ENCODE results near the gene CES2.

Gene CES2

GRCh38 chr16:66961065-66961744 lies 25.9 kb downstream of the CES2 start, which contains the start of gene CES3:
CES3 (plus strand) TSS chr16:66961266; CDS start chr16:66961308, 42 bp downstream.
- peak; percentile 67 to 72 for DNase-seq (ENCODE audit: low read depth in 2 of 2)
- TF ChIP-seq, protein P1, sequence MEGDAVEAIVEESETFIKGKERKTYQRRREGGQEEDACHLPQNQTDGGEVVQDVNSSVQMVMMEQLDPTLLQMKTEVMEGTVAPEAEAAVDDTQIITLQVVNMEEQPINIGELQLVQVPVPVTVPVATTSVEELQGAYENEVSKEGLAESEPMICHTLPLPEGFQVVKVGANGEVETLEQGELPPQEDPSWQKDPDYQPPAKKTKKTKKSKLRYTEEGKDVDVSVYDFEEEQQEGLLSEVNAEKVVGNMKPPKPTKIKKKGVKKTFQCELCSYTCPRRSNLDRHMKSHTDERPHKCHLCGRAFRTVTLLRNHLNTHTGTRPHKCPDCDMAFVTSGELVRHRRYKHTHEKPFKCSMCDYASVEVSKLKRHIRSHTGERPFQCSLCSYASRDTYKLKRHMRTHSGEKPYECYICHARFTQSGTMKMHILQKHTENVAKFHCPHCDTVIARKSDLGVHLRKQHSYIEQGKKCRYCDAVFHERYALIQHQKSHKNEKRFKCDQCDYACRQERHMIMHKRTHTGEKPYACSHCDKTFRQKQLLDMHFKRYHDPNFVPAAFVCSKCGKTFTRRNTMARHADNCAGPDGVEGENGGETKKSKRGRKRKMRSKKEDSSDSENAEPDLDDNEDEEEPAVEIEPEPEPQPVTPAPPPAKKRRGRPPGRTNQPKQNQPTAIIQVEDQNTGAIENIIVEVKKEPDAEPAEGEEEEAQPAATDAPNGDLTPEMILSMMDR (IDR thresholded peaks at IDR 0.05; ENCODE audit: low read depth, low read length), result peak; percentile 92
- no peak within 1 kb of the TSS for H3K4me3 ChIP-seq (replicated peaks in 1 of 2; ENCODE audit: low read depth in 2 of 2, low read length in 2 of 2)

DNA sequence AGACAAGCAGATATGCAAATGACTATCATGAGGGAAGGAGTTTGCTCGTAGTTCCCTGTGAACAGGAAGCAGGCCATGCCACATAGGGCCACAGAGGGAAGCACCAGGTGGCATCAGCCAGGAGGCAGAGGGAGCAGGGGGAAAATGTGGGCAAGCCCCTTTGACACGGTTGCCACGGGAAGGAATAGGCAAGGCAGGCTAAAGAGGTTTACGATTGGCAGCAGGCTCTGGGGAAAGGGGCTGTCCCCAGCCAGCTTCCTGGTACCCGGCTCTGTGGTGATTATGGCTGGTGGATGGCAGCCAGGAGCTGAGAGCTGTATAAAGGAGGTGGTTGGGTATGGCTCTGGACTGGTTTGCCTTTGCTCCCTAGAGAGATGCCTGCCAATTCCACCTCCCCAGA lies 26.6 kb downstream of the CES2 start:
- peak in 1 of 2 donors; percentile 26 for DNase-seq (ENCODE audit: low read depth in 2 of 2)
- TF ChIP-seq, protein P1 (IDR thresholded peaks at IDR 0.05; ENCODE audit: low read depth, low read length), result no peak
- no peak overlapping the region for H3K4me3 ChIP-seq (replicated peaks in 1 of 2; ENCODE audit: low read depth in 2 of 2, low read length in 2 of 2)

- no peak overlapping the region for H3K4me3 ChIP-seq (replicated peaks in 1 of 2; ENCODE audit: low read depth in 2 of 2, low read length in 2 of 2)
- TF ChIP-seq, protein P1 (IDR thresholded peaks at IDR 0.05; ENCODE audit: low read depth, low read length), result no peak
- DNase-seq (ENCODE audit: low read depth in 2 of 2), result no peak
These were observed 28.7 kb downstream of the CES2 start for GRCh38 chr16:66964049-66964448.

DNA sequence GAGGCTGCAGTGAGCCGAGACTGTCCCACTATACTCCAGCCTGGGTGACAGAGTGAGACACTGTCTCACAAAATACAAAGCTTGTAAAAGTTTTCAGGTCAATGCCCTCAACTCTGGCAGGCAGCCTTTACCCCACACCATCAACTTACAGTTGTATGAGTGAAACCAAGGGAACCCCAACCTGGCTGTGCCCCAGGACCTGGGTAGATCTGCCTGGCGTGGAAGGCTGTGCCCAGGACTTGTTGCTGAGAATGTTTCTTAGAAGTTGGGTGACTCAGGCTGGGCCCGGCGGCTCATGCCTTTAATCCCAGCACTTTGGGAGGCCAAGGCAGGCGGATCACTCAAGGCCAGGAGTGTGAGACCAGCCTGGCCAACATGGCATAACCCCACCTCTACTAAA lies 33.5 kb downstream of the CES2 start:
- TF ChIP-seq, protein P1 (IDR thresholded peaks at IDR 0.05; ENCODE audit: low read depth, low read length), result no peak

GRCh38 chr16:66970775-66971720 lies 35.7 kb downstream of the CES2 start:
- DNase-seq (ENCODE audit: low read depth in 2 of 2), result peak in 1 of 2 donors; percentile 38
- TF ChIP-seq, protein P1 (IDR thresholded peaks at IDR 0.05; ENCODE audit: low read depth, low read length), result no peak
- H3K4me3 ChIP-seq (replicated peaks in 1 of 2; ENCODE audit: low read depth in 2 of 2, low read length in 2 of 2), result no peak overlapping the region

More for the DNA sequence above, 33.5 kb downstream of the CES2 start:
- no peak for DNase-seq (ENCODE audit: low read depth in 2 of 2)
- no peak overlapping the region for H3K4me3 ChIP-seq (replicated peaks in 1 of 2; ENCODE audit: low read depth in 2 of 2, low read length in 2 of 2)

DNA sequence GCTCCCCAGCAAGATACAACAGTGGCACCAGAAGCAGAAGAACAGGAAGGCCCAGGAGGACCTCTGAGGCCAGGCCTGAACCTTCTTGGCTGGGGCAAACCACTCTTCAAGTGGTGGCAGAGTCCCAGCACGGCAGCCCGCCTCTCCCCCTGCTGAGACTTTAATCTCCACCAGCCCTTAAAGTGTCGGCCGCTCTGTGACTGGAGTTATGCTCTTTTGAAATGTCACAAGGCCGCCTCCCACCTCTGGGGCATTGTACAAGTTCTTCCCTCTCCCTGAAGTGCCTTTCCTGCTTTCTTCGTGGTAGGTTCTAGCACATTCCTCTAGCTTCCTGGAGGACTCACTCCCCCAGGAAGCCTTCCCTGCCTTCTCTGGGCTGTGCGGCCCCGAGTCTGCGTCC lies 37.7 kb downstream of the CES2 start:
- no peak overlapping the region for H3K4me3 ChIP-seq (replicated peaks in 1 of 2; ENCODE audit: low read depth in 2 of 2, low read length in 2 of 2)
- no peak for DNase-seq (ENCODE audit: low read depth in 2 of 2)
- TF ChIP-seq, protein P1 (IDR thresholded peaks at IDR 0.05; ENCODE audit: low read depth, low read length), result no peak

All from cardiac fibroblast (primary cell).